Heart left ventricle (tissue), 13 donors: ENCODE measurements around the gene SCAND1.
"Not testable (repeated sequence)": the region's sequence is repeated elsewhere in the genome, so short reads cannot be mapped to it uniquely, and the experiment has no call there.

Source experiments
- POLR2A ChIP-seq, 2 donors: fragments of 450-650 bp; IDR thresholded peaks; one replicate each; pipeline ENCODE4 v1.6.1; 2017; ENCODE audit warnings: antibody characterized with exemption in 2 of 2, mild to moderate bottlenecking in 2 of 2, moderate library complexity in 2 of 2
- TF ChIP-seq, protein P1 (sequence below), 12 donors: fragments of 200-600 bp; sonication (generic) in 4 of 12; IDR thresholded peaks; one replicate each; pipeline versions ENCODE4 v1.5.0 to v1.8.0; 2018 to 2022; ENCODE audit warnings: antibody characterized with exemption in 12 of 12, mild to moderate bottlenecking in 5 of 12
- donor health status: ischemic (EF 13 %, LVEDD 7.1; RV severe dilation, severe dysfunction).
- donor health status: DM: no; HTN: yes; CAD: no.
- donor health status: DM: no; HTN: no; CAD: no.
- donor health status: ischemic (EF 25% LVEDD 6.9; RV normal size, moderate dysfunction).
- donor health status: ischemic (EF 25% LVEDD 5.7; RV mildly dilated, moderate dysfunction).
- donor health status: ischemic (EF 35%, LVEDD 5.7; RV mildly dilated, moderate dysfunction).
- donor health status: nonischemic (EF 11% LVEDD 7.7; RV severe dilation, severe dysfunction).
- donor health status: DM: yes; HTN: yes; CAD: no.
- donor health status: PGD.
- donor health status: ischemic (EF 29% LVEDD 5.4; RV normal size, mild dysfunction).
- donor health status: nonischemic (EF 23%, LVEDD 6.1; RV moderate dilation, normal function).

DNA sequence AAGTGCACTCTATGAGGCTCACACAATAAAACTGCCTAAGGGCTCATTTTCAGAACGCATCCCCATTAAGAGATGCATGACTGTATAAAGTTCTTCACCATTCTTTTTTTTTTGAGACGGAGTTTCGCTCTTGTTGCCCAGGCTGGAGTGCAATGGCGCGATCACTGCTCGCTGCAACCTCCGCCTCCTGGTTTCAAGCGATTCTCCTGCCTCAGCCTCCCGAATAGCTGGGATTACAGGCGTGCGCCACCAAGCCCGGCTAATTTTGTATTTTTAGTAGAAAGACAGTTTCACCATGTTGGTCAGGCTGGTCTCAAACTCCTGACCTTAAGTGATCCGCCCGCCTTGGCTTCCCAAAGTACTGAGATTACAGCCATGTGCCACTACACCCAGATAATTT lies 2.2 kb downstream of the SCAND1 start:
- TF ChIP-seq, protein P1, sequence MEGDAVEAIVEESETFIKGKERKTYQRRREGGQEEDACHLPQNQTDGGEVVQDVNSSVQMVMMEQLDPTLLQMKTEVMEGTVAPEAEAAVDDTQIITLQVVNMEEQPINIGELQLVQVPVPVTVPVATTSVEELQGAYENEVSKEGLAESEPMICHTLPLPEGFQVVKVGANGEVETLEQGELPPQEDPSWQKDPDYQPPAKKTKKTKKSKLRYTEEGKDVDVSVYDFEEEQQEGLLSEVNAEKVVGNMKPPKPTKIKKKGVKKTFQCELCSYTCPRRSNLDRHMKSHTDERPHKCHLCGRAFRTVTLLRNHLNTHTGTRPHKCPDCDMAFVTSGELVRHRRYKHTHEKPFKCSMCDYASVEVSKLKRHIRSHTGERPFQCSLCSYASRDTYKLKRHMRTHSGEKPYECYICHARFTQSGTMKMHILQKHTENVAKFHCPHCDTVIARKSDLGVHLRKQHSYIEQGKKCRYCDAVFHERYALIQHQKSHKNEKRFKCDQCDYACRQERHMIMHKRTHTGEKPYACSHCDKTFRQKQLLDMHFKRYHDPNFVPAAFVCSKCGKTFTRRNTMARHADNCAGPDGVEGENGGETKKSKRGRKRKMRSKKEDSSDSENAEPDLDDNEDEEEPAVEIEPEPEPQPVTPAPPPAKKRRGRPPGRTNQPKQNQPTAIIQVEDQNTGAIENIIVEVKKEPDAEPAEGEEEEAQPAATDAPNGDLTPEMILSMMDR (IDR thresholded peaks at IDR 0.05): not testable (repeated sequence)
- TF ChIP-seq POLR2A (IDR thresholded peaks at IDR 0.05): not testable (repeated sequence)
